Subcutaneous adipose tissue (tissue), 4 donors: ENCODE data around the gene CD79A. TPM values are rescaled to one million over a fixed set of nuclear protein-coding genes. Genes with fewer than 3 reads are reported as not detected.

Experiments
- total RNA-seq, 4 donors: library from RNA; depleted of rRNA; stranded (reverse); fragments of >200 nt; gene quantifications; one replicate each; pipeline ENCODE4 v1.1.0, GENCODE V29; 2016
- TF ChIP-seq, protein P1 (sequence below): fragments of 450-650 bp; IDR thresholded peaks from one replicate; pipeline ENCODE4 v1.5.1; 2016; ENCODE audit warnings: low read depth, mild to moderate bottlenecking, control low read depth, antibody characterized with exemption, moderate library complexity

Gene CD79A
- total RNA-seq, 4 donors from 2014 or later: 0.51 TPM; not detected in 3

DNA sequence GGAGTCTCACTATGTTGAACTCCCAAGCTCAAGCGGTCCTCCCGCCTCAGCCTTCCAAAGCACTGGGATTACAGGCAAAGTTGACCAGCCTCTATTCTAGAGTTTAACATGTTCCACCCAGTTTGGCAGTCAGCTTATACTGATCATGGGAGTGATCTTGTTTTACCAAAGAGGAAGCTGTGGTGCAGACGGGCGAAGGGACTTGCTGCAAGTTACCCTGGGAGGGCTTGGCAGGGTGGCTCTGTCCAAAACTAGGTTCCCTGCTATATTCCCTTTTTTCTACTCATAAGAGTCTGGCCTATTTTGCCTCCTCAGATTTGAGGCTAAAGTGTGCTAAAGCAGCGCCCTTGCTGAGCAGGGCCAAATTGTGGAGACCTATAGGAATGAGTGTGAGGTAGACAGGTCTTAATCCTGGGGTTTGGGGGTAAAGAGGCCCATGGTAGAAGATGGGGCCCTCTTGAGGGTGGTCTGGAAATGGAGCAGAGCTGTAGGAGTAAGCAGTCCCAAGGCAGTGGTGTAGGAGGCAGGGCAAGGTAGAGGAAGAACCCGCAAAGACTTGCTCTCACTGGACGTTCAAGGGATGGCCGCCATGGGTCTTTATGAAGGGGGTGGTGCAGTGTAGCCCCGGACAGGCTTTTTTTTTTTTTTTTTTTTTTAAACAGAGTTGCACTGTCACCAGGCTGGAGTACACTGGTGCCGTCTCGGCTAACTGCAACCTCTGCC lies 13.7 kb upstream of the CD79A start:
- TF ChIP-seq, protein P1, sequence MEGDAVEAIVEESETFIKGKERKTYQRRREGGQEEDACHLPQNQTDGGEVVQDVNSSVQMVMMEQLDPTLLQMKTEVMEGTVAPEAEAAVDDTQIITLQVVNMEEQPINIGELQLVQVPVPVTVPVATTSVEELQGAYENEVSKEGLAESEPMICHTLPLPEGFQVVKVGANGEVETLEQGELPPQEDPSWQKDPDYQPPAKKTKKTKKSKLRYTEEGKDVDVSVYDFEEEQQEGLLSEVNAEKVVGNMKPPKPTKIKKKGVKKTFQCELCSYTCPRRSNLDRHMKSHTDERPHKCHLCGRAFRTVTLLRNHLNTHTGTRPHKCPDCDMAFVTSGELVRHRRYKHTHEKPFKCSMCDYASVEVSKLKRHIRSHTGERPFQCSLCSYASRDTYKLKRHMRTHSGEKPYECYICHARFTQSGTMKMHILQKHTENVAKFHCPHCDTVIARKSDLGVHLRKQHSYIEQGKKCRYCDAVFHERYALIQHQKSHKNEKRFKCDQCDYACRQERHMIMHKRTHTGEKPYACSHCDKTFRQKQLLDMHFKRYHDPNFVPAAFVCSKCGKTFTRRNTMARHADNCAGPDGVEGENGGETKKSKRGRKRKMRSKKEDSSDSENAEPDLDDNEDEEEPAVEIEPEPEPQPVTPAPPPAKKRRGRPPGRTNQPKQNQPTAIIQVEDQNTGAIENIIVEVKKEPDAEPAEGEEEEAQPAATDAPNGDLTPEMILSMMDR: no peak

DNA sequence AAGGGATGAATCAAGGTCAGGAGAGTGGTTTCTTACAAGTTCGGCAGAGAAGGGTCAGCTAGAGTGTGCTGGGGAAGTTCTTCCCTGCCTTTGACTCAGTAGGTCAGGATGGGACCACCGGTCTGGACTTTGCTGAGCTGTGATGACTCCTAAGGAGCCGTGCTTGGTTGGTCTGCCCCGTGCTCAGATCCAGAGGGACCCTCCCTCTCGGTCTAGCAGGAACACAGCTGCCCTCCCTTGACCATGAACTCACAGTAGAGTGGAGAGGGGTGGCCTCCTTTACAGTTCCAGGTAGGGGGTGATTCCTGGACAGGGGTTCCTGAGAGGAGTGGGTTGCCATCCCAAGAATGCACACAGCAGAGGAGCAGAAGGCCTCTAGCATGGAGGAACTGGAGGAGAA lies 12.7 kb upstream of the CD79A start:
- TF ChIP-seq, protein P1: no peak

DNA sequence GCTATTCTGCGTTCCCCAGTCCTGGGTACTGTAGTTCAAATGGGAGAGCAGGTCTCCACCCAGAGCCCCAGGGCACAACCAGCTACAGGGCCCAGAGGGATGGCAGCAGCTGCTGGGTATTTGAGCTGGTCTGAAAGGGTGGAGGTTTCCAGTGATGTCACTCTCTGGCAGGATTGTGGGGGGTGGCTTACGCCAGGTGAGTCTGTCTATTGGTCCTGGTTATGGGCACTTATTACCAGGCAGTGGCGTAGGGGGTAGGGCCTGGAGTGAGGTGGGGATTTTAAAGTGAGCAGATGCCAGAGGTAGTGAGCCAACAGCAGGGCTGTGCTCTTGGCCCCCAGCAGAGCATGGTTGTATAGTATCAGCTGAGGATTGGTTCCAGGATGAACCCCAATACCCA lies 10.8 kb upstream of the CD79A start:
- TF ChIP-seq, protein P1: no peak

DNA sequence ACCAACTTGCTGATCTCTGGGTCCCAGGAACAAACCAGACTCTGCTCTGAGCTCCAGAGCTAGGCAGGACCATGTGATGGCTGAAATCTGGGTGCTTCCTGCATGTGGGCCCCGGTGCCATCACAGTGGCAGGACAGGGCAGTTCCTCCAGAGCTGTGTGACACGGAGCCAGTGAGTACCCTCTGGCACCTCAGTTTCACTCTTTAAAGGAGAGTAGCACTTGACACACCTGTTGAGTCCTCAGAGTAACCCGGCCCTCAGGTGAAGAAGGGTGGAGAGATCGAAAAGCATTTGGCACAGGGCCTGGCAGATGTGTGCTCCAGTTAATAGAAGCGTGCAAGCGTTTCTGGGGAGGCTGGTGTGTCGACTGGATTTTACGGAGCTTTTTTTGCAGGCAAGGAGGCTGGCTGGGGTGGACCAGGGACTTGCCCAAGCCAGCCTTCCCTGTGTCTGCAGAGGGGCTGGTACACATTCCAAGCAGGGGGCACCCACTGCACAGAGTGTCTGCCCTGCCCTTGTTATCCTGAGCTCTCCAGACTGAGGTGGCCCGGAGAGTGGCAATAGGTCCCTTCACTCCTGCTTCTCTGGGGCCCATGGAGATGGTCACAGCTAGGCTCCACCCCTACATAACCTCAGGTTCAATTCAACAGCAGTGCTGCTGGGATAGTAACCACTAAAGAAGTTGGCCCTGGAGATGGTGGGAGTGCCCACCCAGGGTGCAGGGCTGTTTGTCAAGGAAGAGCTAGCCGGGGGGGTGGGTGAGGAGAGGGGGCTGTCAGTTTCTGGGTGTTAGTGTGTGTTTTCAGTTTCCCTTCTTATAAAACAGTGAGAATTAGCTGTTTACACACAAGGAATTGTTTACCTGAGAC lies 8.7 kb upstream of the CD79A start:
- TF ChIP-seq, protein P1: no peak

DNA sequence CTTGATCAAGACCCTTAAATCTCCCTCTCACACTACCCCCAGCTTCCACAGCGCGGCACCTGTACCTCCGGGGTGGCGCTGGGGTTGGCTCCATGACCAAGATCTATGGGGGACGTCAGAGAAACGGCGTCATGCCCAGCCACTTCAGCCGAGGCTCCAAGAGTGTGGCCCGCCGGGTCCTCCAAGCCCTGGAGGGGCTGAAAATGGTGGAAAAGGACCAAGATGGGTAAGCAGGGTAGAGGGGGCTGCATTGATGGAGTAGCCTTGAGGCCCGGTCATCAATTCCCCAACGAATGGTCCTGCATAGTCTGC lies 8.1 kb upstream of the CD79A start:
- TF ChIP-seq, protein P1: no peak

DNA sequence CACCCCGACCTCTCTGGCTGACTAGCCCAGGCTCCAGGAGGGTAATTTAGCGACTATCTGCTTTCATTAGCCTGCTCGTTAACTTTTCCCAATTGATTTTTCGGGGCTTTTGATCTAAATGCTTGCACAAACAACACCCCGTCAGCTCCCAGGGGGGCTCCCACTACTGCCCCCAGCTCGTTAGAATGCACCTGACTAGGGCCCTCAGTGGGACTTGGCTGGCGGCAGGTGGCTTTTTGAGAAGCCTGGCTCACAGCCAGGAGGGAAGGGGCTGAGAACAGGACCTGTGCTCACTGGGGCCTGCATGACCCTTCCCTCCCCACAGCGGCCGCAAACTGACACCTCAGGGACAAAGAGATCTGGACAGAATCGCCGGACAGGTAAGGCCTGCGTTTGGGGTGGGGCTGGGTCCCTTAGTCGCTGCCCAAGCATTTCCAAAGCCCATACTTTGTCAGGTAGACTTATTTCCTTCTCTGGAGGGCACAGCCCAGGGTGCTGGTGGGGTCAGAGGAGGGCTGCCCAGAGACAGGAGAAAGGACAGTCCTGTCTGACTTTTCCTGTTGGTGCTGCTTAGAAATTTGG lies 7.6 kb upstream of the CD79A start:
- TF ChIP-seq, protein P1: no peak

DNA sequence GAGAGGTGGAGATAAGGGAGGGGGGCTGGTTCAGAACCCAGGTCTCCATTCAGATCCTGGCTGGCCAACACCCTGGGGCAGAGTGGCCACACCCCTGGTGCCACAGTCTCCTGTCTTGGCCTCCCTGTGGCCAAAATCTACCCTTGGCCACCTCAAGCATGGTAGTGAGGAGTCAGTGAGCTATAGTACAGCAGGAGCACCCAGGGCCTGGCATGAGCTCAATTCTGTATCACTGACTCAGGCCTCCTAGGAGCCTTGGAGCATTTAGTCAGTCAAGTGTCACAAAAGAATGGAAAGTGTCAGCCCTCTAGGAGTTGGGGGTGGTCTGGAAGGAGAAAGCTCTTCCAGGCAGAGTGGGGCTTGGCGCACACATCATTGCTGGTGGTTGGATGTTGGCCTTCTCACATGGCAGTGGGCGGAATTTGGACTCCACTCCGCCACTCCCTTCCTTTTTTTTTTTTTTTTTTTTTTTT lies 6.6 kb upstream of the CD79A start:
- TF ChIP-seq, protein P1: no peak
